HG03066 (cell line): ENCODE data around the gene NAA50.

Experiments used
- ATAC-seq: cut with Tn5 transposase; IDR thresholded peaks from one replicate; pipeline ENCODE4 v1.9.1; 2021; ENCODE audit warnings: low read depth; ENCODE audit not compliant: unreplicated experiment

NAA50 gene

GRCh38 chr3:113745756-113746547 lies at the start of gene NAA50:
NAA50 (minus strand) TSS chr3:113746249; CDS start chr3:113745949, 300 bp downstream.
- ATAC-seq: peak; percentile 44

- no peak for ATAC-seq
Observed at GRCh38 chr3:113795693-113796092, 49.6 kb upstream of the NAA50 start.

- ATAC-seq: no peak
Observed at GRCh38 chr3:113794526-113794925, 48.5 kb upstream of the NAA50 start.

- ATAC-seq: no peak
Observed at GRCh38 chr3:113791381-113791780, 45.3 kb upstream of the NAA50 start.

- ATAC-seq: no peak
Observed at GRCh38 chr3:113783980-113784379, 37.9 kb upstream of the NAA50 start.

- no peak for ATAC-seq
Observed at GRCh38 chr3:113783463-113783862, 37.4 kb upstream of the NAA50 start.

GRCh38 chr3:113776564-113776963 lies 30.5 kb upstream of the NAA50 start:
- no peak for ATAC-seq

GRCh38 chr3:113775516-113775915 lies 29.5 kb upstream of the NAA50 start:
- no peak for ATAC-seq

- ATAC-seq: no peak
Observed at GRCh38 chr3:113773381-113773780, 27.3 kb upstream of the NAA50 start.

- no peak for ATAC-seq
Observed at GRCh38 chr3:113771993-113772392, 25.9 kb upstream of the NAA50 start.

- peak; percentile 65 for ATAC-seq
Observed at GRCh38 chr3:113769551-113769950, 23.5 kb upstream of the NAA50 start.

- no peak for ATAC-seq
Observed at GRCh38 chr3:113764698-113765097, 18.6 kb upstream of the NAA50 start.

- ATAC-seq: no peak
Observed at GRCh38 chr3:113758389-113759024, 12.5 kb upstream of the NAA50 start.

- ATAC-seq: no peak
Observed at GRCh38 chr3:113754494-113755159, 8.6 kb upstream of the NAA50 start.

GRCh38 chr3:113753376-113753985 lies 7.4 kb upstream of the NAA50 start:
- ATAC-seq: no peak

GRCh38 chr3:113751141-113751540 lies 5.1 kb upstream of the NAA50 start:
- ATAC-seq: no peak

GRCh38 chr3:113747283-113748046 lies 1.4 kb upstream of the NAA50 start:
- ATAC-seq: peak; percentile 9

- peak; percentile 38 for ATAC-seq
Observed at GRCh38 chr3:113746548-113747282, 666 bp upstream of the NAA50 start, which contains the start of gene ATP6V1A. ATP6V1A (plus strand) TSS chr3:113747035; CDS start chr3:113778754, 31,719 bp downstream.

GRCh38 chr3:113744941-113745755 lies 901 bp downstream of the NAA50 start:
- ATAC-seq: peak; percentile 58
